Measurements from ENCODE around the gene ACP1. TPM values are rescaled to one million over a fixed set of nuclear protein-coding genes. Genes with fewer than 3 reads are reported as not detected.
"Not testable (repeated sequence)": the region's sequence is repeated elsewhere in the genome, so short reads cannot be mapped to it uniquely, and the experiment has no call there.

The ACP1 gene
- total RNA-seq, 1 donor from 2014 or later = 99.7 TPM

DNA sequence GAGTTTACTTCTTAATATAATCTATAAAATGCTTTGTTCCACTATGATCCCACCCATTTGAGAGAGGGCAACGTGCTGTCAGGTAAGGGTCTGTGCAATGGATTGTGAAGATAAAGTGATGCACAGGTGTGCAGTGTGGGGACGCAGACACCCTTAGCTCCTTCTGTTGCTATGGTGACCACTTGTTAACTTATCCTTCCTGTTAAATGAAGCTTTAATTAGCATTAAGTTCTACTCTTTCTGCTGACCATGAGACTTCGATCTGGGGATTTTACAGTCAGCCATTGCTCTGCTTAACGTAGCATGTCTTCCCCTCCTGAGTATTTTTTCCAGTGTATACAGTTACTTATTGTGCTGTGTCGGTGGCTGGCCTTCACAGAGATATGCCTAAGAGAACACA is 46.2 kb downstream of the ACP1 start:
- DNase-seq (ENCODE audit: low spot score) = no peak

DNA sequence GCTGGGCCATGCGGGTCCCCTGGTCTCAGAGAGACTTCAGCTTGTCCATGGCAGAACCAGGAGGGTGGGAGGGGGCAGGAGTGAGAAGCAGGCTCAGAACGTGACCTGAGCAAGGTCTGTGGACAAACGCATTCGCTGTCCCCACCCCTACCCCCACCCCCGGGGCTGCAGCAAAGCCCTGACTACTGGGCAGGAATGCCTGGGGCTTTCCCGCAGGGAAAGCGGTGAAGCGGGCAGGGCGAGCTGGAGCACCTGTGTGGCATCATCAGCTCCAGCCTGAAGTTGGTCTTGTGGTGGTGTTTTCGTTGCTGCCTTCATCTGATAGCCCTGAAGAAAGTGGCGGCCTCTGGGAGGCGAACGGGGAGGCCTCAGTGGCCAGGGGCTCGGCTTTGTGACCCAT is 49.2 kb downstream of the ACP1 start:
- DNase-seq (ENCODE audit: low spot score) = no peak

- DNase-seq (ENCODE audit: low spot score) = no peak
Measured at GRCh38 chr2:314561-315336, 50.0 kb downstream of the ACP1 start.

DNA sequence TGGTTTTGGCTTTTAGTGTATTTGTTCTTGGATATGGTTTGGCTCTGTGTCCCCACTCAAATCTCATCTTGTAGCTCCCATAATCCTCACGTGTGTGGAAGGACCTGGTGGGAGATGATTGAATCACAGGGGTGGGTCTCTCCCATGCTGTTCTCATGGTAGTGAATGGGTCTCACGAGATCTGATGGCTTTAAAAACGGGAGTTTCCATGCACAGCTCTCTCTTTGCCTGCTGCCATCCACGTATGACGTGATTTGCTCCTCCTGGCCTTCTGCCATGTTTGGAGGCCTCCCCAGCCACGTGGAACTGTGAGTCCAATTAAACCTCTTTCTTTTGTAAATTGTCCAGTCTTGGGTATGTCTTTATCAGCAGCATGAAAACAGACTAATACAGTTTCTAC is 51.2 kb downstream of the ACP1 start:
- not testable (repeated sequence) for DNase-seq (ENCODE audit: low spot score)

GRCh38 chr2:316381-316780 is 51.6 kb downstream of the ACP1 start:
- DNase-seq (ENCODE audit: low spot score) = no peak

DNA sequence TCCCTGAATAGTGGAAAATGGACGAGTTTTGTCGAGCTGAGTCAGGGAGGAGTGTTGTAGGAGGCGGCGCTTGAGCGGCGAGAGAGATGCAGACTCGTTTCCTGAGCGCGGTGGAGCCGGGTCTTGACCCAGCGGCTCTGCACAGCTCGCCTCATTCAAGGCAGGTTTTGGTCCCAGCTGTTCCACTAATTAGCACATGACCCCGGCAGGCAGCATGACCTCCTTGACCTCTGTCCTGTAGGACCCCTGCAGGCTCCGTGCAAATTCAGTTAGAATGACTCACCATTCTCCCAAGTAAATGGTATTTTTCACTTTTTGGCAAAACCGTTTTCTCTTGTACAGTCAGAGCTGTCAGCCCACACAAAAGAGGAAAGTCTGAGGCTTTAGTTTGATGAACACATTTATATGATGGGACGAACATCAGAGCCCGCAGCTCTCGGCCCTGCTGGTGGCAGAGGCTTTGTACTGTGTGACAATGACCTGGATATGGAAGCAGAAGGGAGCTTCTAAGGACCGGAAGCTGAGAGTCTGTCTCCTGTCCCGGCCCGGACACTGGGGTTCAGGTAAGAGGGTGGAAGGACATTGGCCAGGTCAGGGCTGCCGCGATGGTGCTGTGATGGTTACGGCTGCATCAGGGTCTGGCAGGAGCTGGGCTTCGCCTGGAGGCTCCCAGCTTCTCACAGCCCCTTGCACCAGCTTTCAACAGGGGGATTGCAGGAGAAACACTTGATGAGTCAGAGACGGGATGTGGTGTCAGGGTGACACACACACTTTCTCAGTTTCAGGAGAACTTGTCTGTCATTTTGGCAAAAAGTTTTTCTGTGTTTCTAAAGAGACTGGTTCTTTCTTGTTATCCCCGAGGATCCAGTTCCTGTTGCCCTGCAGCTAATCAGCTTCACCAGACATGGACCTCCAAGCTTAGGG is 53.0 kb downstream of the ACP1 start:
- no peak for DNase-seq (ENCODE audit: low spot score)

DNA sequence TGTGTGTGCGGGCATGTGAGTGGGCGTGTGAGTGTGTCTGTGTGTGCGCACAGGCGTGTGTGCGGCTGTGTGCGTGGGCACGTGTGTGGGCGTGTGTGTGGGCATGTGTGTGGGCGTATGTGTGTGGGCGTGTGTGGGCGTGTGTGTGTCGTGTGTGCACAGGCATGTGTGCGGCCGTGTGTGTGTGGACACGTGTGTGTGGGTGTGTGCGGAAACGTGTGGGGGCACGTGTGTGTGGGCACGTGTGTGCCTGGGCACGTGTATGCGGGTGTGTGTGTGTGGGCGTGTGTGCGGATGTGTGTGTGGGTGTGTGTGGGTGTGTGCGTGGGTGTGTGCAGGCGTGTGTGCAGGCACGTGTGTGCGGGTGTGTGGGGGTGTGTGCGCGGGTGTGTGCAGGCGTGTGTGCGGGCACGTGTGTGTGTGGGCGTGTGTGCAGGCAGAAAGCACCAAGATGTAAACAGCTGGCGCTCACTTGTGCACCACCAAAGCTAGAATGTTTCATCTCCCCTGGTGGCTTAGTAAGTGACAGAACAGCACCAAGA is 54.4 kb downstream of the ACP1 start:
- no peak for DNase-seq (ENCODE audit: low spot score)

- no peak for DNase-seq (ENCODE audit: low spot score)
Measured at GRCh38 chr2:320561-320960, 55.8 kb downstream of the ACP1 start.

DNA sequence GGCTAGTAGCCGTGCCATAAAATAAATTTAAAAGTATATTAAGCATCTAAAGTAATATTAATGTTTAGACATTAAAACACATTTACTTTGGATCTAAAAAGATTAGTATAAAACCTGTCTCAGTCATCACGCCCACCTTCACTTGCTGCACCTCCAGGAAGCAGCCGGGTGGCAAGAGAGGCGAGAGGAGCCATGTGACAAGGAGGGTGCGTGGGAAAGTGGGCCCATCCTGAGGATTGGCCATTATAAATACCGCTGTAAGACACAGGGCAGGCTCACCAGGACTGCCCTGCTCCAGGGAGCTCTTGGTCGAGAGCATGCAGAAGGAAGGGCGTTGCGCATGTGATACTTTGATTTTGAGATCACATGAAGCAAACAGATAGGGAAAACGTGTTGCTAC is 57.6 kb downstream of the ACP1 start:
- no peak for DNase-seq (ENCODE audit: low spot score)

- no peak for DNase-seq (ENCODE audit: low spot score)
Measured at GRCh38 chr2:323035-323434, 58.3 kb downstream of the ACP1 start.

Other genes with a start within 250 kb of the ACP1 start
- 7.7 TPM for gene FAM110C, start 218.4 kb upstream of the ACP1 start, total RNA-seq (ENCODE audit: insufficient read depth, low replicate concordance)
- 53.4 TPM for gene SH3YL1, start 915 bp upstream of the ACP1 start, total RNA-seq (ENCODE audit: insufficient read depth, low replicate concordance)
- gene ALKAL2, start 23.1 kb downstream of the ACP1 start, total RNA-seq (ENCODE audit: insufficient read depth, low replicate concordance) = not detected